ENCODE measurements around the gene KRT35. TPM values are rescaled to one million over a fixed set of nuclear protein-coding genes. Genes with fewer than 3 reads are reported as not detected.

The KRT35 gene
- total RNA-seq, 1 experiment from 2014 or later = not detected

GRCh38 chr17:41474863-41475262, 6.1 kb downstream of the KRT35 start:
- Histone ChIP-seq H3K36me3 (ENCODE audit: control insufficient read depth in 1 of 2, insufficient read depth in 2 of 2, low read length in 2 of 2) (no peaks in the 10 kb centered on the region), H4K20me1 (ENCODE audit: insufficient read depth) (no peaks in the 10 kb centered on the region), H3K79me2 (ENCODE audit: insufficient read depth, low read length) (no peaks in the 10 kb centered on the region), H3K27ac (ENCODE audit: low read depth, low read length) (no peak overlapping the region), H3K9me2 (ENCODE audit: insufficient read depth) (no peaks in the 10 kb centered on the region), H3K4me3 (replicated peaks in 1 of 2; ENCODE audit: low read depth in 1 of 2, low read length in 2 of 2) (no peak overlapping the region), H3K4me1 (ENCODE audit: control insufficient read depth in 1 of 2, insufficient read depth in 2 of 2, low read length in 2 of 2) (no peaks in the 10 kb centered on the region), H3K4me2 (ENCODE audit: low read length) (no peak overlapping the region), H3K9ac (ENCODE audit: low read length) (no peak overlapping the region), H2AFZ (ENCODE audit: low read depth, low read length, poor library complexity, severe bottlenecking) (no peak overlapping the region), H3K27me3 (ENCODE audit: insufficient read depth, low read length) (no peaks in the 10 kb centered on the region), H3K9me3 (ENCODE audit: control insufficient read depth in 1 of 2, insufficient read depth in 1 of 2, low read depth in 1 of 2, low read length in 2 of 2) (no peaks in the 10 kb centered on the region)
- intact Hi-C loops (cut with micrococcal nuclease) = no loop called here
- RAD21 ChIA-PET (ENCODE audit: low non-redundant PET in 1 of 2, low total read pairs in 2 of 2, uncharacterized antibody in 2 of 2, unreplicated experiment in 2 of 2) = no interaction called here
- DNase-seq (ENCODE audit: low read depth, low spot score) (no peak), ATAC-seq (no peak)
- POLR2A ChIA-PET = no interaction called here
- no TSS peak for BruUV-seq (replicated peaks)
- CTCF ChIA-PET = no interaction called here
- no peak for TF ChIP-seq TCF7L2 (IDR thresholded peaks at IDR 0.05; ENCODE audit: borderline replicate concordance, extremely low read depth, insufficient read depth, insufficient read length)
- TF ChIP-seq EZH2phosphoT487 (IDR thresholded peaks at IDR 0.05; ENCODE audit: borderline replicate concordance) = no peak
- no peak for TF ChIP-seq ZBTB33 (IDR thresholded peaks at IDR 0.05; ENCODE audit: extremely low read depth, insufficient replicate concordance, low read length)
- TF ChIP-seq SRF (IDR thresholded peaks at IDR 0.05; ENCODE audit: low read depth) = no peak
- TF ChIP-seq FOSL1 (IDR thresholded peaks at IDR 0.05; ENCODE audit: low read depth) = no peak

- H3K9me3 ChIP-seq (ENCODE audit: control insufficient read depth in 1 of 2, insufficient read depth in 1 of 2, low read depth in 1 of 2, low read length in 2 of 2) = peaks cover 3 to 7% of the 10 kb centered on the region in 2 experiments; a peak in 1 of 4 replicates
- ATAC-seq (no peak), DNase-seq (ENCODE audit: low read depth, low spot score) (no peak)
- H3K27me3 ChIP-seq (ENCODE audit: insufficient read depth, low read length) = no peaks in the 10 kb centered on the region
- H3K79me2 ChIP-seq (ENCODE audit: insufficient read depth, low read length) = no peaks in the 10 kb centered on the region
- H4K20me1 ChIP-seq (ENCODE audit: insufficient read depth) = no peaks in the 10 kb centered on the region
- H3K27ac ChIP-seq (ENCODE audit: low read depth, low read length) = no peak overlapping the region
- H3K9me2 ChIP-seq (ENCODE audit: insufficient read depth) = no peaks in the 10 kb centered on the region
- H3K9ac ChIP-seq (ENCODE audit: low read length) = no peak overlapping the region
- H2AFZ ChIP-seq (ENCODE audit: low read depth, low read length, poor library complexity, severe bottlenecking) = no peak overlapping the region
- intact Hi-C loops (cut with micrococcal nuclease) = no loop called here
- peaks cover 15 to 26% of the 10 kb centered on the region in 2 experiments for H3K4me1 ChIP-seq (ENCODE audit: control insufficient read depth in 1 of 2, insufficient read depth in 2 of 2, low read length in 2 of 2)
- ChIA-PET RAD21 (ENCODE audit: low non-redundant PET in 1 of 2, low total read pairs in 2 of 2, uncharacterized antibody in 2 of 2, unreplicated experiment in 2 of 2) (no interaction called here), POLR2A (no interaction called here), CTCF (no interaction called here)
- no peak overlapping the region for H3K4me2 ChIP-seq (ENCODE audit: low read length)
- BruUV-seq (replicated peaks) = no TSS peak
- H3K4me3 ChIP-seq (replicated peaks in 1 of 2; ENCODE audit: low read depth in 1 of 2, low read length in 2 of 2) = no peak overlapping the region
- no peaks in the 10 kb centered on the region for H3K36me3 ChIP-seq (ENCODE audit: control insufficient read depth in 1 of 2, insufficient read depth in 2 of 2, low read length in 2 of 2)
- TF ChIP-seq TCF7L2 (IDR thresholded peaks at IDR 0.05; ENCODE audit: borderline replicate concordance, extremely low read depth, insufficient read depth, insufficient read length) (no peak), ZBTB33 (IDR thresholded peaks at IDR 0.05; ENCODE audit: extremely low read depth, insufficient replicate concordance, low read length) (no peak), EZH2phosphoT487 (IDR thresholded peaks at IDR 0.05; ENCODE audit: borderline replicate concordance) (no peak), POLR2AphosphoS5 (IDR thresholded peaks at IDR 0.05; ENCODE audit: low read depth, low read length) (no peak), CTCF (IDR thresholded peaks at IDR 0.05 in 2 of 3, conservative IDR thresholded peaks at IDR 0.05 in 1 of 3; ENCODE audit: borderline replicate concordance in 1 of 3, insufficient read depth in 1 of 3, low read depth in 2 of 3, low read length in 2 of 3) (no peak), FOSL1 (IDR thresholded peaks at IDR 0.05; ENCODE audit: low read depth) (no peak), SP1 (IDR thresholded peaks at IDR 0.05; ENCODE audit: low read depth) (no peak), POLR2A (IDR thresholded peaks at IDR 0.05; ENCODE audit: borderline replicate concordance, extremely low read depth, insufficient read depth, insufficient read length) (no peak), YY1 (IDR thresholded peaks at IDR 0.05; ENCODE audit: extremely low read depth, insufficient replicate concordance, low read depth, low read length) (no peak), EZH2 (IDR thresholded peaks at IDR 0.05) (no peak), CEBPB (IDR thresholded peaks at IDR 0.05; ENCODE audit: low read depth) (no peak), EGR1 (IDR thresholded peaks at IDR 0.05; ENCODE audit: low read depth) (no peak), ZNF274 (IDR thresholded peaks at IDR 0.05; ENCODE audit: low read depth, low read length) (no peak)
These were observed 12.6 kb downstream of the KRT35 start for GRCh38 chr17:41468346-41468745.

Measured in HCT116 (cell line).